VCaP (cell line): Measurements from ENCODE around the gene CHKA.

Experiments used
- H3K27ac ChIP-seq: fragments of 450-650 bp; 2 replicates; pipeline ENCODE4 v1.5.1; 2017
- CTCF ChIP-seq: fragments of 450-650 bp; conservative IDR thresholded peaks from 2 replicates; pipeline ENCODE4 v1.5.1; 2017; ENCODE audit warnings: mild to moderate bottlenecking, moderate library complexity

The CHKA gene

DNA sequence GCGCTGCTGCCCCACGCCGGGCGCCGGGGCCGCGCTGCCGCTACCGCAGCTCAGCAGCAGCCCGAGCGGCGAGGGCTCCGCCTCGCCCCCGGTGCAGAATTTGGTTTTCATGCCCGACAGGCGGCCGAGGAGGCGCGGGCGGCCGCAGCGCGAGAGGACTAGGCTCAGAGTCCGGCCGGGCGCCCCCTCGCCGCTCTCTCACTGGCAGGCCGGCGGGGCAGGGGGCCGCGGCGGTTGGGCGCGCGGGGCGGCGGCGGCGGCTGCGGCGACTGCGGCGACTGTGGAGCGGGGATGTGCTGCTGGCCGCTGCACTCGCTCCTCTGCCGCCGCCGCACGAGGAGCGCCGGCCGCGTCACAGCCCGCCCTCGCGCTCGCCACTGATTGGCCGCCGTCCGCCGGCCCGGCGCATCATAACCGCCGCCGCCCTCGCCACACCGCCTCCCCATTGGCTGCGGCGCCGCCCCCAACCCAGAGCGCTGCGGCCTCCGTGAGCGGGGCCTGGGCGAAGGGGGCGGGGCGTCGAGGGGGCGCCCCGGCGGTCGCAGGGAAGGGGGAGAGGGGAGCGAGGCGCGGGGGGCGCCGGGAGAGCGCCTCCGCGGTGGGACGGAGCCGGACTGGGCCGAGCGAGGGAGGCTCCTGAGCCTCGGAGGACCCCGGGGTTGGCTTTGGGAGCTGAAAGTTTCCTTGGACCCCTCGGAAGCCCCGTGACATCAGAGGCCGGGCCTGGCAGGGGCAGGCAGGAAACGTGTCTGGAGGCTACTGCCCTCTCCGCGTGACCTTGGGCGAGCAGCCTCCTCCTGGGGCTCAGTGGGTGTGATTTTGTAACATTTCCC is at the start of gene CHKA:
Gene CHKA, minus strand, starts transcription at position 322 of the 833 bp plus-strand sequence. Its CDS starts 211 bp downstream, at position 111.
- H3K27ac ChIP-seq: peak within 1 kb of the TSS; percentile 93
- peak; percentile 13; the same call in 1 of the 2 replicates for TF ChIP-seq CTCF

- no peak for TF ChIP-seq CTCF
- no peak overlapping the region for H3K27ac ChIP-seq
Measured at GRCh38 chr11:68169442-68169841, 48.3 kb upstream of the CHKA start.

- no peak for TF ChIP-seq CTCF
Measured at GRCh38 chr11:68168694-68169093, 47.5 kb upstream of the CHKA start.

GRCh38 chr11:68167474-68167873 is 46.3 kb upstream of the CHKA start:
- no peak for TF ChIP-seq CTCF
- H3K27ac ChIP-seq: no peak overlapping the region

More at GRCh38 chr11:68168694-68169093, 47.5 kb upstream of the CHKA start:
- no peak overlapping the region for H3K27ac ChIP-seq

DNA sequence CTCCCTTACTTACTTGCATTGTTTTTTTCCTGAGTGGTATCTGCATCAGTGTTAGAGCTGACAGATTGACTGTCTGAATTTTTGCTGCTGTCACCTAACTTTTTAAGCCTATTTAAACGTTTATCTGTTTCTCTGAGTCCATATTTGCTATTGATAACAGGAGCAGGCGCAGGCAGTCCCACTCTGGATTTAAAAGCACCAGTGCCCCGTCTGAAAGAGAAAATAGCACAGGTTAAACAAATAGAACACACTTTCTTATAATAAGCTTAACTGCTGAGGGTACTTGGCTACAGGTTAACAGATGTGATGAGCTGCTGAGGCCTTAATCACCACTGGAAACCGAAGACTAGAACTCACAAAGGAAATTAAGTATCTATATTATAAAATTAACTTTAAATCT is 45.8 kb upstream of the CHKA start:
- H3K27ac ChIP-seq: no peak overlapping the region
- TF ChIP-seq CTCF: no peak

GRCh38 chr11:68165601-68166000 is 44.4 kb upstream of the CHKA start:
- no peak overlapping the region for H3K27ac ChIP-seq
- TF ChIP-seq CTCF: no peak

DNA sequence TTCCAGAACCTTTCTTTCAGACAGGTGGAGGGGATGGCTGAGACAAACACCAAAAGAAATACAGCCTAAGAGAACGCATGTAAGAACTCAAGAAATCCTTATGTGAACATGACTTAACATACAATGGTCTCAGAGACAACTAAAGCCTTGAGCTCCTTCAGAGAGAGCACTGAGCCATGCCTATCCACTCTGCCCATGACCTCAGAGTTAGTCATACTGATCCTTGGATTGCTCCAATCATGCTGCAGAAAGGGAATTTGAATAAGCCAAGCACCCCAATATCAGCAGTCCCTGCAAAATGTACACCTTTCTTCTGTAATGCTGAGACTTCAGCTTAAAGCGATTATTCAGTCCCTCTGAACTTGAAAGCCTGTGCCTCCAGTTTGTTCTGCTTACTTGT is 43.2 kb upstream of the CHKA start:
- no peak for TF ChIP-seq CTCF
- no peak overlapping the region for H3K27ac ChIP-seq
